H1 (cell line): ENCODE results near the gene PDZK1IP1. TPM values are rescaled to one million over a fixed set of nuclear protein-coding genes. Genes with fewer than 3 reads are reported as not detected.

Experiments
- ASH2L ChIP-seq: fragments of 200-600, 300-600 bp; sonication (generic); IDR thresholded peaks from one replicate; pipeline ENCODE4 v1.7.1; 2017; ENCODE audit warnings: low read length
- CHD7 ChIP-seq: fragments of 300-600 bp; sonication (generic); IDR thresholded peaks from 2 replicates; pipeline ENCODE4 v1.7.1; 2012; ENCODE audit warnings: low read length, moderate library complexity, mild to moderate bottlenecking, inconsistent platforms; ENCODE audit not compliant: insufficient replicate concordance
- E2F6 ChIP-seq: IDR thresholded peaks from 2 replicates; pipeline ENCODE4 v1.6.1; 2012; ENCODE audit warnings: inconsistent platforms
- EZH2 ChIP-seq: fragments of 200-600 bp; sonication (generic); IDR thresholded peaks from 2 replicates; pipeline ENCODE4 v1.7.1; 2012; ENCODE audit warnings: low read depth, mild to moderate bottlenecking, moderate library complexity, low read length, inconsistent platforms; ENCODE audit not compliant: severe bottlenecking
- HDAC6 ChIP-seq: IDR thresholded peaks from one replicate; pipeline ENCODE4 v1.7.1; 2012; ENCODE audit warnings: low read depth, mild to moderate bottlenecking, inconsistent platforms, low read length, moderate library complexity
- KDM4A ChIP-seq: IDR thresholded peaks from one replicate; pipeline ENCODE4 v1.7.1; 2012; ENCODE audit warnings: low read depth, mild to moderate bottlenecking, moderate library complexity, low read length, inconsistent platforms; ENCODE audit not compliant: severe bottlenecking
- RNF2 ChIP-seq: fragments of 200-900, 300-1000 bp; sonication (generic); IDR thresholded peaks from 2 replicates; pipeline ENCODE4 v1.7.1; 2016; ENCODE audit warnings: borderline replicate concordance, low read depth, mild to moderate bottlenecking, antibody characterized with exemption, low read length; ENCODE audit not compliant: poor library complexity, severe bottlenecking; ENCODE audit errors: missing control alignments
- SUZ12 ChIP-seq: fragments of 200-600 bp; sonication (generic); IDR thresholded peaks from 2 replicates; pipeline ENCODE4 v1.6.1; 2012; ENCODE audit warnings: mild to moderate bottlenecking, inconsistent platforms, low read length, moderate library complexity, mixed read lengths
- polyA plus RNA-seq, 7 experiments: library from polyadenylated mRNA; depleted of rRNA in 3 of 7; stranded (reverse) in 5 of 7; unstranded in 2 of 7; fragments of >200 nt in 5 of 7; fragments of 200-250 nt in 2 of 7; gene quantifications; 1 replicate in 5 of 7; 2 replicates in 1 of 7; 4 replicates in 1 of 7; pipeline versions ENCODE4 v1.2.1 to v1.2.3, GENCODE V29; 2011 to 2013; ENCODE audit warnings: missing spikeins in 2 of 7, mixed read lengths in 2 of 7
- total RNA-seq: library from RNA; stranded (reverse); fragmentation: NEBNext Ultra II Directional; extraction: Animal tissue kit (Norgen Biotek cat#: 25700); gene quantifications from 2 replicates; pipeline ENCODE4 v1.2.1, GENCODE V29; 2021

The PDZK1IP1 gene
- total and polyA plus RNA-seq, 2 of the 8 experiments (the other 6 are each of a cell fraction or from before 2014, with no cell fraction given): 0.17 TPM; not detected in 1

- TF ChIP-seq CHD7 (no peak), EZH2 (peak; percentile 73), SUZ12 (peak; percentile 87), HDAC6 (no peak), E2F6 (0 out of 2 replicates have a peak, but pooled peaks have one; percentile 13), RNF2 (peak; percentile 83), KDM4A (peak; percentile 32), ASH2L (peak; percentile 24)
Observed at GRCh38 chr1:47229031-47229885, 39.4 kb upstream of the PDZK1IP1 start (continued).
